ENCODE results near the gene FABP6. TPM values are rescaled to one million over a fixed set of nuclear protein-coding genes. Genes with fewer than 3 reads are reported as not detected.
A peak's percentile ranks its signal among the peaks of the same experiment; 100 is the strongest.
"Not testable (repeated sequence)": the region's sequence is repeated elsewhere in the genome, so short reads cannot be mapped to it uniquely, and the experiment has no call there.

Gene FABP6
- total RNA-seq = not detected in 2 replicates

- H3K4me3 Mint-ChIP-seq = no peak within 1 kb of the TSS
Measured at GRCh38 chr5:160229190-160229742, at the start of gene FABP6. TSS of gene FABP6 (plus strand) at chr5:160229506. CDS start at chr5:160229558, 52 bp downstream.

GRCh38 chr5:160180931-160181330 is 48.4 kb upstream of the FABP6 start:
- no peak overlapping the region for H3K27ac Mint-ChIP-seq
- peaks cover 5% of the 10 kb centered on the region for H3K27me3 Mint-ChIP-seq (ENCODE audit: insufficient read depth)
- peaks cover 4% of the 10 kb centered on the region for H3K4me1 Mint-ChIP-seq (ENCODE audit: low read depth)
- no peak for DNase-seq (ENCODE audit: low spot score)
- H3K36me3 Mint-ChIP-seq (ENCODE audit: low read depth) = no peaks in the 10 kb centered on the region
- intact Hi-C loops (cut with micrococcal nuclease) = no loop called here
- no peak overlapping the region for H3K4me3 Mint-ChIP-seq
- no peaks in the 10 kb centered on the region for H3K9me3 Mint-ChIP-seq

More at GRCh38 chr5:160229190-160229742, at the start of gene FABP6:
- intact Hi-C loops (cut with micrococcal nuclease) = no loop called here
- Mint-ChIP-seq H3K36me3 (ENCODE audit: low read depth) (no peaks in the 10 kb centered on the region), H3K27ac (no peak within 1 kb of the TSS), H3K9me3 (no peaks in the 10 kb centered on the region), H3K4me1 (ENCODE audit: low read depth) (no peaks in the 10 kb centered on the region), H3K27me3 (ENCODE audit: insufficient read depth) (no peaks in the 10 kb centered on the region)
- DNase-seq (ENCODE audit: low spot score) = no peak

GRCh38 chr5:160181965-160182622 is 47.2 kb upstream of the FABP6 start:
- Mint-ChIP-seq H3K27me3 (ENCODE audit: insufficient read depth) (peaks cover 5% of the 10 kb centered on the region), H3K9me3 (no peaks in the 10 kb centered on the region), H3K4me3 (no peak overlapping the region), H3K4me1 (ENCODE audit: low read depth) (peaks cover 5% of the 10 kb centered on the region), H3K27ac (no peak overlapping the region), H3K36me3 (ENCODE audit: low read depth) (no peaks in the 10 kb centered on the region)
- intact Hi-C loops (cut with micrococcal nuclease) = no loop called here
- DNase-seq (ENCODE audit: low spot score) = no peak

- peaks cover 5% of the 10 kb centered on the region for H3K4me1 Mint-ChIP-seq (ENCODE audit: low read depth)
- H3K27me3 Mint-ChIP-seq (ENCODE audit: insufficient read depth) = peaks cover 7% of the 10 kb centered on the region
- H3K36me3 Mint-ChIP-seq (ENCODE audit: low read depth) = no peaks in the 10 kb centered on the region
- H3K9me3 Mint-ChIP-seq = no peaks in the 10 kb centered on the region
- intact Hi-C loops (cut with micrococcal nuclease) = no loop called here
- no peak overlapping the region for H3K27ac Mint-ChIP-seq
- no peak for DNase-seq (ENCODE audit: low spot score)
- H3K4me3 Mint-ChIP-seq = no peak overlapping the region
Measured at GRCh38 chr5:160183075-160183474, 46.2 kb upstream of the FABP6 start.

- Mint-ChIP-seq H3K27ac (no peak overlapping the region), H3K27me3 (ENCODE audit: insufficient read depth) (peaks cover 10% of the 10 kb centered on the region), H3K9me3 (no peaks in the 10 kb centered on the region), H3K4me1 (ENCODE audit: low read depth) (peaks cover 10% of the 10 kb centered on the region), H3K4me3 (no peak overlapping the region), H3K36me3 (ENCODE audit: low read depth) (no peaks in the 10 kb centered on the region)
- intact Hi-C loops (cut with micrococcal nuclease) = no loop called here
- DNase-seq (ENCODE audit: low spot score) = no peak
Measured at GRCh38 chr5:160185626-160186360, 43.5 kb upstream of the FABP6 start.

GRCh38 chr5:160186480-160186879 is 42.8 kb upstream of the FABP6 start:
- Mint-ChIP-seq H3K9me3 (no peaks in the 10 kb centered on the region), H3K4me3 (no peak overlapping the region), H3K27ac (no peak overlapping the region), H3K36me3 (ENCODE audit: low read depth) (no peaks in the 10 kb centered on the region), H3K27me3 (ENCODE audit: insufficient read depth) (peaks cover 8% of the 10 kb centered on the region), H3K4me1 (ENCODE audit: low read depth) (peaks cover 10% of the 10 kb centered on the region)
- intact Hi-C loops (cut with micrococcal nuclease) = no loop called here
- no peak for DNase-seq (ENCODE audit: low spot score)

GRCh38 chr5:160187091-160187490 is 42.2 kb upstream of the FABP6 start:
- intact Hi-C loops (cut with micrococcal nuclease) = no loop called here
- no peaks in the 10 kb centered on the region for H3K9me3 Mint-ChIP-seq
- H3K36me3 Mint-ChIP-seq (ENCODE audit: low read depth) = no peaks in the 10 kb centered on the region
- H3K27ac Mint-ChIP-seq = no peak overlapping the region
- no peak for DNase-seq (ENCODE audit: low spot score)
- H3K4me3 Mint-ChIP-seq = no peak overlapping the region
- peaks cover 10% of the 10 kb centered on the region for H3K4me1 Mint-ChIP-seq (ENCODE audit: low read depth)
- H3K27me3 Mint-ChIP-seq (ENCODE audit: insufficient read depth) = peaks cover 6% of the 10 kb centered on the region

GRCh38 chr5:160188141-160189015 is 40.9 kb upstream of the FABP6 start:
- Mint-ChIP-seq H3K27ac (peak overlapping the region; percentile 64), H3K27me3 (ENCODE audit: insufficient read depth) (peaks cover 5% of the 10 kb centered on the region), H3K36me3 (ENCODE audit: low read depth) (no peaks in the 10 kb centered on the region), H3K4me3 (peak overlapping the region; percentile 42), H3K4me1 (ENCODE audit: low read depth) (peaks cover 10% of the 10 kb centered on the region), H3K9me3 (no peaks in the 10 kb centered on the region)
- intact Hi-C loops (cut with micrococcal nuclease) = no loop called here
- no peak for DNase-seq (ENCODE audit: low spot score)

- Mint-ChIP-seq H3K4me1 (ENCODE audit: low read depth) (peaks cover 5% of the 10 kb centered on the region), H3K9me3 (no peaks in the 10 kb centered on the region), H3K27me3 (ENCODE audit: insufficient read depth) (peaks cover 8% of the 10 kb centered on the region), H3K36me3 (ENCODE audit: low read depth) (no peaks in the 10 kb centered on the region), H3K27ac (no peak overlapping the region), H3K4me3 (no peak overlapping the region)
- intact Hi-C loops (cut with micrococcal nuclease) = no loop called here
- DNase-seq (ENCODE audit: low spot score) = no peak
Measured at GRCh38 chr5:160192424-160192823, 36.9 kb upstream of the FABP6 start.

GRCh38 chr5:160193076-160193475 is 36.2 kb upstream of the FABP6 start:
- DNase-seq (ENCODE audit: low spot score); intact Hi-C loops (cut with micrococcal nuclease); H3K4me1 Mint-ChIP-seq (ENCODE audit: low read depth); H3K9me3 Mint-ChIP-seq; H3K36me3 Mint-ChIP-seq (ENCODE audit: low read depth); H3K4me3 Mint-ChIP-seq; H3K27ac Mint-ChIP-seq: not testable (repeated sequence)
- peaks cover 13% of the 10 kb centered on the region for H3K27me3 Mint-ChIP-seq (ENCODE audit: insufficient read depth)

GRCh38 chr5:160193790-160194189 is 35.5 kb upstream of the FABP6 start:
- H3K4me1 Mint-ChIP-seq (ENCODE audit: low read depth); H3K36me3 Mint-ChIP-seq (ENCODE audit: low read depth); H3K4me3 Mint-ChIP-seq; DNase-seq (ENCODE audit: low spot score); H3K27ac Mint-ChIP-seq; intact Hi-C loops (cut with micrococcal nuclease); H3K9me3 Mint-ChIP-seq: not testable (repeated sequence)
- H3K27me3 Mint-ChIP-seq (ENCODE audit: insufficient read depth) = peaks cover 16% of the 10 kb centered on the region

- Mint-ChIP-seq H3K36me3 (ENCODE audit: low read depth) (no peaks in the 10 kb centered on the region), H3K27ac (no peak overlapping the region), H3K4me3 (no peak overlapping the region), H3K9me3 (no peaks in the 10 kb centered on the region), H3K4me1 (ENCODE audit: low read depth) (peaks cover 4% of the 10 kb centered on the region), H3K27me3 (ENCODE audit: insufficient read depth) (peaks cover 14% of the 10 kb centered on the region)
- DNase-seq (ENCODE audit: low spot score) = no peak
- intact Hi-C loops (cut with micrococcal nuclease) = loop anchor here (5.0 kb wide), 1 partner anchor 80 kb away; the partner anchor contains the start of gene PWWP2A
Measured at GRCh38 chr5:160197341-160198144, 31.8 kb upstream of the FABP6 start.

Data from activated T-helper 1 cell treated with anti-CD3 and anti-CD28 coated beads, Interleukin-12 subunit alpha, Interleukin-12 subunit beta, Interleukin-2, Interleukin-4 antibody, amounts not matched to agents 30 ng/mL and 10 ng/mL and 1 ng/mL, durations not matched to agents 14 hours and 24 hours and 36 hours (primary cell).